Esophagus muscularis mucosa (tissue), 3 donors: ENCODE measurements around the gene NID1.
A peak's percentile ranks its signal among the peaks of the same experiment; 100 is the strongest.

Experiments used
- CTCF ChIP-seq, 3 experiments: fragments of 200-600 bp in 2 of 3; fragments of 450-650 bp in 1 of 3; sonication (generic) in 2 of 3; IDR thresholded peaks; one replicate each; pipeline ENCODE4 v1.5.1; 2017 to 2019; ENCODE audit warnings: antibody characterized with exemption in 3 of 3, mild to moderate bottlenecking in 2 of 3, moderate library complexity in 1 of 3
- POLR2AphosphoS5 ChIP-seq, 2 donors: sonication (generic); formaldehyde crosslinking; IDR thresholded peaks; one replicate each; pipeline ENCODE4 v1.6.1; 2017; ENCODE audit warnings: antibody characterized with exemption in 2 of 2

- no peak for TF ChIP-seq CTCF (IDR thresholded peaks at IDR 0.05)
- peak in 1 of 2 donors; percentile 42 for TF ChIP-seq POLR2AphosphoS5 (IDR thresholded peaks at IDR 0.05)
These were observed 80.7 kb downstream of the NID1 start for GRCh38 chr1:235984041-235984825.
